Measurements from ENCODE around the gene PLEKHA3. TPM values are rescaled to one million over a fixed set of nuclear protein-coding genes. Genes with fewer than 3 reads are reported as not detected.

PLEKHA3 gene
- total RNA-seq, 1 experiment from 2014 or later = 25.9 TPM

DNA sequence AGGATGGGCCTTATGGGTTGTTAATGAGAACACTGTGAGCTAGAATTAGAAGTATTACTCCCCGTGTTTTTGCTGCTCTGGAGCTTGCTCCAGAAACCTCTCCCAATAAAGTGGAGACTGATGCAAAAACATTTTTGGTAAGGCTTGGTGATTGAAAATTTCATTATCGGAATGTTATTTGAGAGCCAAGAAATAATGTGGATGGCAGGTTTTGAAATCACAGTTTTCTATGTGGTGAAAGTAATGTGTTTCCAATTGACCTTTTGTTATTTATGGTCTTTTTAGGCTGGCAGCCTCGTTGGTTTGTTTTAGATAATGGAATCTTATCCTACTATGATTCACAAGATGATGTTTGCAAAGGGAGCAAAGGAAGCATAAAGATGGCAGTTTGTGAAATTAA is 5.1 kb downstream of the PLEKHA3 start:
- no peak overlapping the region for H3K4me2 ChIP-seq (ENCODE audit: insufficient read depth, insufficient read length, low read length)
- H4K8ac ChIP-seq (replicated peaks; ENCODE audit: insufficient read length, low read depth, low read length) = no peak overlapping the region
- no peak overlapping the region for H2BK15ac ChIP-seq (ENCODE audit: low read depth, low read length)
- no peak overlapping the region for H3K4me3 Mint-ChIP-seq
- WGBS (ENCODE audit: extremely low coverage, insufficient read length, low lambda C conversion rate) = no CpG with 5 or more reads among the region's 3 CpGs
- H3K4me1 Mint-ChIP-seq = peaks cover 17 to 19% of the 10 kb centered on the region in 2 experiments
- no peak overlapping the region for H2BK120ac ChIP-seq (ENCODE audit: low read depth, low read length, poor library complexity, severe bottlenecking)
- H2AFZ ChIP-seq (ENCODE audit: low read length) = no peak overlapping the region
- no peak for DNase-seq
- no peaks in the 10 kb centered on the region for H3K27me3 ChIP-seq (ENCODE audit: insufficient read depth, low read length)
- no peak overlapping the region for H3K18ac ChIP-seq (ENCODE audit: insufficient read length, low read depth, low read length)
- H3K23me2 ChIP-seq (ENCODE audit: insufficient read length, low read depth, low read length, poor library complexity, severe bottlenecking) = no peaks in the 10 kb centered on the region
- no peaks in the 10 kb centered on the region for H3K9me3 ChIP-seq (ENCODE audit: control insufficient read depth, low read depth, low read length)
- H3K56ac ChIP-seq (ENCODE audit: insufficient read length, low read depth, low read length) = no peak overlapping the region
- H3K4me1 ChIP-seq (ENCODE audit: insufficient read depth, low read length) = peaks cover 3% of the 10 kb centered on the region; the same call in 1 of the 2 replicates
- TF ChIP-seq, protein P1, sequence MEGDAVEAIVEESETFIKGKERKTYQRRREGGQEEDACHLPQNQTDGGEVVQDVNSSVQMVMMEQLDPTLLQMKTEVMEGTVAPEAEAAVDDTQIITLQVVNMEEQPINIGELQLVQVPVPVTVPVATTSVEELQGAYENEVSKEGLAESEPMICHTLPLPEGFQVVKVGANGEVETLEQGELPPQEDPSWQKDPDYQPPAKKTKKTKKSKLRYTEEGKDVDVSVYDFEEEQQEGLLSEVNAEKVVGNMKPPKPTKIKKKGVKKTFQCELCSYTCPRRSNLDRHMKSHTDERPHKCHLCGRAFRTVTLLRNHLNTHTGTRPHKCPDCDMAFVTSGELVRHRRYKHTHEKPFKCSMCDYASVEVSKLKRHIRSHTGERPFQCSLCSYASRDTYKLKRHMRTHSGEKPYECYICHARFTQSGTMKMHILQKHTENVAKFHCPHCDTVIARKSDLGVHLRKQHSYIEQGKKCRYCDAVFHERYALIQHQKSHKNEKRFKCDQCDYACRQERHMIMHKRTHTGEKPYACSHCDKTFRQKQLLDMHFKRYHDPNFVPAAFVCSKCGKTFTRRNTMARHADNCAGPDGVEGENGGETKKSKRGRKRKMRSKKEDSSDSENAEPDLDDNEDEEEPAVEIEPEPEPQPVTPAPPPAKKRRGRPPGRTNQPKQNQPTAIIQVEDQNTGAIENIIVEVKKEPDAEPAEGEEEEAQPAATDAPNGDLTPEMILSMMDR (conservative IDR thresholded peaks at IDR 0.05) = no peak
- peaks cover 3% of the 10 kb centered on the region for H3K79me1 ChIP-seq (ENCODE audit: insufficient read depth, low read depth, low read length, poor library complexity, severe bottlenecking)
- H3K27me3 Mint-ChIP-seq (ENCODE audit: low read depth) = no peaks in the 10 kb centered on the region
- H2AK5ac ChIP-seq (ENCODE audit: insufficient read length, low read length) = no peak overlapping the region
- H3T11ph ChIP-seq (ENCODE audit: low read length) = no peak overlapping the region
- no peak overlapping the region for H2BK12ac ChIP-seq (ENCODE audit: insufficient read length, low read depth, low read length)
- H3K36me3 Mint-ChIP-seq (ENCODE audit: insufficient read depth in 1 of 3, low read depth in 3 of 3) = peaks cover 0 to 10% (median 4%) of the 10 kb centered on the region in 3 experiments; a peak in 3 of 7 replicates
- no peaks in the 10 kb centered on the region for H4K20me1 ChIP-seq (ENCODE audit: control insufficient read depth, insufficient read depth, insufficient read length)
- H3K23ac ChIP-seq (ENCODE audit: insufficient read length, low read depth, low read length) = no peak overlapping the region
- no peak overlapping the region for H3K14ac ChIP-seq (ENCODE audit: insufficient read depth, low read length)
- no peak overlapping the region for H3K27ac Mint-ChIP-seq
- H3K4ac ChIP-seq (ENCODE audit: low read depth, low read length) = no peak overlapping the region
- H3K27ac ChIP-seq (ENCODE audit: insufficient read length, low read depth, low read length) = no peak overlapping the region
- H4K91ac ChIP-seq (ENCODE audit: insufficient read length, low read depth, low read length) = no peak overlapping the region
- H3K9ac ChIP-seq (ENCODE audit: extremely low read depth, insufficient read length, low read length) = no peak overlapping the region
- H2BK20ac ChIP-seq (ENCODE audit: low read depth, low read length, poor library complexity, severe bottlenecking) = no peak overlapping the region
- no peak overlapping the region for H4K5ac ChIP-seq (ENCODE audit: insufficient read length, low read depth, low read length)
- H3K9me3 Mint-ChIP-seq = no peaks in the 10 kb centered on the region; a peak in 1 of 5 replicates
- peaks cover 3% of the 10 kb centered on the region; the same call in 1 of the 2 replicates for H3K79me2 ChIP-seq (ENCODE audit: insufficient read depth, low read length)
- no peak overlapping the region for H2BK5ac ChIP-seq (ENCODE audit: insufficient read length, low read length)

Data from H9 (cell line).